H1 (cell line): ENCODE data around the gene CSF2. TPM values are rescaled to one million over a fixed set of nuclear protein-coding genes. Genes with fewer than 3 reads are reported as not detected.

Experiments used
- CTCF ChIA-PET: fragments of 300-600 bp; sonication (Branson Sonifier 250); formaldehyde crosslinking; loops from one replicate; lab custom pipeline; 2021; ENCODE audit not compliant: partially characterized antibody; lab: Charles Lee
- POLR2A ChIA-PET: fragments of 300-600 bp; sonication (Branson Sonifier 250); formaldehyde crosslinking; loops from one replicate; lab custom pipeline; 2021; ENCODE audit warnings: inconsistent platforms; ENCODE audit not compliant: partially characterized antibody; lab: Charles Lee
- DNase-seq, 2 experiments: peaks; one replicate each; pipeline versions ENCODE4 v3.0.0 to v3.0.0-alpha.2; 2010 to 2022; ENCODE audit warnings: low spot score in 2 of 2, low read depth in 1 of 2, mixed read lengths in 1 of 2
- FAIRE-seq: peaks from 2 replicates; lab custom pipeline; 2011; peaks lifted over from hg19 to GRCh38; lab: Jason Lieb, UNC
- H2AFZ ChIP-seq: 2 replicates; pipeline ENCODE4 v1.8.1; 2012; ENCODE audit warnings: low read length, inconsistent platforms
- H2AK5ac ChIP-seq: 2 replicates; pipeline ENCODE4 v1.6.1; 2013; ENCODE audit warnings: low read depth, low read length
- H2BK120ac ChIP-seq: replicated peaks from 2 replicates; pipeline ENCODE3; 2013; ENCODE audit warnings: low read depth, low read length, inconsistent platforms
- H2BK12ac ChIP-seq: 2 replicates; pipeline ENCODE4 v1.6.1; 2013; ENCODE audit warnings: low read depth, low read length
- H2BK15ac ChIP-seq: 2 replicates; pipeline ENCODE4 v1.6.1; 2013; ENCODE audit warnings: low read length
- H2BK20ac ChIP-seq: 2 replicates; pipeline ENCODE4 v1.6.1; 2013; ENCODE audit warnings: low read length
- H2BK5ac ChIP-seq: 2 replicates; pipeline ENCODE4 v1.6.1; 2013; ENCODE audit warnings: low read depth, low read length
- H3K14ac ChIP-seq: 2 replicates; pipeline ENCODE4 v1.6.1; 2013; ENCODE audit warnings: inconsistent platforms; ENCODE audit not compliant: insufficient read length
- H3K18ac ChIP-seq: 2 replicates; pipeline ENCODE4 v1.6.1; 2013; ENCODE audit warnings: low read length; ENCODE audit errors: extremely low read depth
- H3K23ac ChIP-seq: 2 replicates; pipeline ENCODE4 v1.6.1; 2013; ENCODE audit warnings: inconsistent platforms; ENCODE audit not compliant: insufficient read length
- H3K23me2 ChIP-seq: 2 replicates; pipeline ENCODE4 v1.6.1; 2013; ENCODE audit warnings: low read depth, low read length
- H3K27ac ChIP-seq: 2 replicates; pipeline ENCODE4 v1.6.1; 2011; ENCODE audit warnings: low read depth, low read length, inconsistent platforms
- H3K27me3 ChIP-seq, 4 experiments: replicated peaks in 1 of 4; 1 replicate in 1 of 4; 2 replicates in 3 of 4; pipeline versions ENCODE4 v1.6.1 to v1.8.1; 2011 to 2013; ENCODE audit warnings: low read length in 3 of 4, mild to moderate bottlenecking in 3 of 4, inconsistent platforms in 2 of 4, mixed read lengths in 2 of 4, moderate library complexity in 1 of 4; ENCODE audit not compliant: control insufficient read depth in 3 of 4, insufficient read depth in 3 of 4; ENCODE audit errors: extremely low read depth in 1 of 4
- H3K36me3 ChIP-seq, 4 experiments: 2 replicates each; pipeline versions ENCODE4 v1.6.1 to v1.8.1; 2011 to 2013; ENCODE audit warnings: mild to moderate bottlenecking in 4 of 4, low read length in 3 of 4, moderate library complexity in 2 of 4, control low read depth in 1 of 4, inconsistent platforms in 1 of 4; ENCODE audit not compliant: insufficient read depth in 4 of 4, control insufficient read depth in 2 of 4
- H3K4ac ChIP-seq: replicated peaks from 2 replicates; pipeline ENCODE3; 2013; ENCODE audit warnings: low read length, low read depth, mixed read lengths, inconsistent platforms; ENCODE audit not compliant: insufficient read length
- H3K4me1 ChIP-seq, 4 experiments: replicated peaks in 1 of 4; 1 replicate in 1 of 4; 2 replicates in 3 of 4; pipeline versions ENCODE4 v1.6.1 to v1.8.1; 2011 to 2013; ENCODE audit warnings: low read length in 3 of 4, inconsistent platforms in 2 of 4, mixed read lengths in 1 of 4; ENCODE audit not compliant: insufficient read depth in 4 of 4, control insufficient read depth in 3 of 4
- H3K4me2 ChIP-seq, 2 experiments: 2 replicates each; pipeline versions ENCODE4 v1.6.1 to v1.8.1; 2011 to 2013; ENCODE audit warnings: low read depth in 2 of 2, low read length in 2 of 2, control low read depth in 1 of 2, inconsistent platforms in 1 of 2, mild to moderate bottlenecking in 1 of 2; ENCODE audit not compliant: insufficient read depth in 1 of 2
- H3K4me3 ChIP-seq, 4 experiments: fragments of 200-600, 300-600 bp in 1 of 4; sonication (generic), shearing (Covaris generic), sonication (Bioruptor Twin) in 1 of 4; 2 replicates each; pipeline versions ENCODE4 v1.5.1 to v1.8.1; 2011 to 2016; ENCODE audit warnings: low read length in 4 of 4, low read depth in 3 of 4, control low read depth in 2 of 4, inconsistent platforms in 2 of 4, mild to moderate bottlenecking in 2 of 4, mixed read lengths in 1 of 4, moderate library complexity in 1 of 4; ENCODE audit not compliant: insufficient read depth in 2 of 4; ENCODE audit errors: extremely low read depth in 1 of 4
- H3K56ac ChIP-seq: replicated peaks from 2 replicates; pipeline ENCODE3; 2013; ENCODE audit warnings: low read depth, mild to moderate bottlenecking, mixed read lengths, low read length, inconsistent platforms; ENCODE audit not compliant: insufficient read length
- H3K79me1 ChIP-seq: 2 replicates; pipeline ENCODE4 v1.6.1; 2013; ENCODE audit warnings: low read depth, low read length, control low read depth
- H3K79me2 ChIP-seq, 2 experiments: 2 replicates each; pipeline versions ENCODE4 v1.6.1 to v1.8.1; 2012 to 2013; ENCODE audit warnings: low read length in 2 of 2, mild to moderate bottlenecking in 2 of 2, inconsistent platforms in 1 of 2; ENCODE audit not compliant: insufficient read depth in 2 of 2, control insufficient read depth in 1 of 2
- H3K9ac ChIP-seq, 4 experiments: replicated peaks in 1 of 4; 1 replicate in 1 of 4; 2 replicates in 3 of 4; pipeline versions ENCODE4 v1.6.1 to v1.8.1; 2011 to 2013; ENCODE audit warnings: low read depth in 3 of 4, low read length in 3 of 4, control low read depth in 2 of 4, mild to moderate bottlenecking in 2 of 4, moderate library complexity in 2 of 4, inconsistent platforms in 1 of 4; ENCODE audit errors: extremely low read depth in 1 of 4
- H3K9me3 ChIP-seq, 2 experiments: 2 replicates each; pipeline versions ENCODE4 v1.6.1 to v1.8.1; 2012 to 2013; ENCODE audit warnings: mild to moderate bottlenecking in 2 of 2, moderate library complexity in 2 of 2, control low read depth in 1 of 2, inconsistent platforms in 1 of 2, low read depth in 1 of 2, low read length in 1 of 2, mixed read lengths in 1 of 2; ENCODE audit not compliant: insufficient read depth in 2 of 2
- H4K20me1 ChIP-seq, 2 experiments: replicated peaks in 1 of 2; 2 replicates each; pipeline versions ENCODE3 to v1.8.1; 2011 to 2013; ENCODE audit warnings: inconsistent platforms in 2 of 2, low read length in 2 of 2, mild to moderate bottlenecking in 1 of 2; ENCODE audit not compliant: insufficient read depth in 2 of 2, control insufficient read depth in 1 of 2
- H4K5ac ChIP-seq: 2 replicates; pipeline ENCODE4 v1.6.1; 2013; ENCODE audit warnings: low read length, low read depth, mixed read lengths, inconsistent platforms; ENCODE audit not compliant: insufficient read length
- H4K8ac ChIP-seq: 2 replicates; pipeline ENCODE4 v1.8.0; 2013; ENCODE audit warnings: mild to moderate bottlenecking, moderate library complexity, low read length, inconsistent platforms; ENCODE audit not compliant: insufficient read depth; ENCODE audit errors: extremely low read depth
- H4K91ac ChIP-seq: replicated peaks from 2 replicates; pipeline ENCODE3; 2013; ENCODE audit warnings: low read length, mixed read lengths, inconsistent platforms; ENCODE audit not compliant: insufficient read length
- ATF3 ChIP-seq: IDR thresholded peaks from 2 replicates; pipeline ENCODE4 v1.6.1; 2011; ENCODE audit warnings: low read depth, mild to moderate bottlenecking, low read length; ENCODE audit not compliant: insufficient read depth
- CEBPB ChIP-seq: IDR thresholded peaks from 2 replicates; pipeline ENCODE4 v1.6.1; 2012; ENCODE audit warnings: low read depth, low read length
- GTF2F1 ChIP-seq: IDR thresholded peaks from 2 replicates; pipeline ENCODE4 v1.6.1; 2012; ENCODE audit warnings: low read depth, low read length, improper control_type of control experiment, borderline replicate concordance
- MAFK ChIP-seq: IDR thresholded peaks from 2 replicates; pipeline ENCODE4 v1.6.1; 2012; ENCODE audit warnings: low read depth, mild to moderate bottlenecking, improper control_type of control experiment, low read length
- POLR2A ChIP-seq, 2 experiments: IDR thresholded peaks; 1 replicate in 1 of 2; 2 replicates in 1 of 2; pipeline ENCODE4 v1.6.1; 2011; ENCODE audit warnings: low read depth in 2 of 2, low read length in 2 of 2, mild to moderate bottlenecking in 2 of 2; ENCODE audit errors: control extremely low read depth in 1 of 2
- RFX5 ChIP-seq: IDR thresholded peaks from 2 replicates; pipeline ENCODE4 v1.6.1; 2011; ENCODE audit warnings: low read depth, low read length, improper control_type of control experiment, borderline replicate concordance
- TAF7 ChIP-seq: optimal IDR thresholded peaks from 2 replicates; pipeline ENCODE3; 2011; ENCODE audit warnings: low read depth, mild to moderate bottlenecking, inconsistent platforms, low read length, moderate library complexity, borderline replicate concordance
- TBP ChIP-seq: IDR thresholded peaks from 2 replicates; pipeline ENCODE4 v1.6.1; 2011; ENCODE audit warnings: low read depth, low read length, improper control_type of control experiment
- TCF12 ChIP-seq: IDR thresholded peaks from 2 replicates; pipeline ENCODE4 v1.6.1; 2011; ENCODE audit warnings: low read depth, mild to moderate bottlenecking, low read length
- polyA plus RNA-seq, 7 experiments: library from polyadenylated mRNA; depleted of rRNA in 3 of 7; stranded (reverse) in 5 of 7; unstranded in 2 of 7; fragments of >200 nt in 5 of 7; fragments of 200-250 nt in 2 of 7; gene quantifications; 1 replicate in 5 of 7; 2 replicates in 1 of 7; 4 replicates in 1 of 7; pipeline versions ENCODE4 v1.2.1 to v1.2.3, GENCODE V29; 2011 to 2013; ENCODE audit warnings: missing spikeins in 2 of 7, mixed read lengths in 2 of 7
- total RNA-seq: library from RNA; stranded (reverse); fragmentation: NEBNext Ultra II Directional; extraction: Animal tissue kit (Norgen Biotek cat#: 25700); gene quantifications from 2 replicates; pipeline ENCODE4 v1.2.1, GENCODE V29; 2021

The CSF2 gene
- total and polyA plus RNA-seq, 2 of the 8 experiments (the other 6 are each of a cell fraction or from before 2014, with no cell fraction given): not detected

GRCh38 chr5:132098621-132099020, 25.0 kb downstream of the CSF2 start:
- Histone ChIP-seq H3K79me2 (no peaks in the 10 kb centered on the region), H3K27ac (no peak overlapping the region), H3K23me2 (no peaks in the 10 kb centered on the region), H2AFZ (no peak overlapping the region), H2BK120ac (no peak overlapping the region), H4K20me1 (no peaks in the 10 kb centered on the region), H3K79me1 (no peaks in the 10 kb centered on the region), H4K91ac (no peak overlapping the region), H3K36me3 (no peaks in the 10 kb centered on the region), H2BK12ac (no peak overlapping the region), H2BK15ac (no peak overlapping the region), H3K9me3 (no peaks in the 10 kb centered on the region), H2BK20ac (no peak overlapping the region), H3K14ac (no peak overlapping the region), H3K9ac (no peak overlapping the region), H2AK5ac (no peak overlapping the region), H3K4ac (no peak overlapping the region), H3K27me3 (no peaks in the 10 kb centered on the region), H3K4me3 (no peak overlapping the region), H3K4me2 (no peak overlapping the region), H2BK5ac (no peak overlapping the region), H3K18ac (no peak overlapping the region), H4K8ac (no peak overlapping the region), H3K56ac (no peak overlapping the region), H3K23ac (no peak overlapping the region), H3K4me1 (no peaks in the 10 kb centered on the region), H4K5ac (no peak overlapping the region)
- FAIRE-seq (no peak), DNase-seq (no peak)
- POLR2A ChIA-PET: no interaction called here
- CTCF ChIA-PET: interaction anchor here (1.0 to 1.1 kb wide), 2 partner anchors 16 to 17 kb away, joined by 3 to 4 read pairs; no protein-coding TSS in a partner anchor
- TF ChIP-seq GTF2F1 (no peak), POLR2A (IDR thresholded peaks at IDR 0.05; ENCODE audit: control extremely low read depth in 1 of 2, low read depth in 2 of 2, low read length in 2 of 2) (no peak), TCF12 (no peak), CEBPB (no peak), RFX5 (no peak), MAFK (no peak), TAF7 (no peak), ATF3 (no peak), TBP (no peak)
